ENCODE data around the gene MARS1.

- TF ChIP-seq POLR2AphosphoS5 (IDR thresholded peaks at IDR 0.05; ENCODE audit: insufficient read depth in 1 of 2, low read depth in 1 of 2) (no peak), CTCF (IDR thresholded peaks at IDR 0.05) (no peak), POLR2A (IDR thresholded peaks at IDR 0.05) (no peak)
Observed at GRCh38 chr12:57439762-57440266, 48.1 kb upstream of the MARS1 start.

Data from vagina (tissue), 2 donors.